Stimulated activated CD4-positive, alpha-beta T cell treated with anti-CD3 and anti-CD28 coated beads, TNF-alpha, amount 100 ng/mL, for 24 hours (primary cell): ENCODE results near the gene ZRANB1.

Source experiments
- DNase-seq, 3 experiments: peaks; one replicate each; pipeline ENCODE4 v3.0.0-alpha.2; 2020; ENCODE audit warnings: low read depth in 3 of 3

Gene ZRANB1

DNA sequence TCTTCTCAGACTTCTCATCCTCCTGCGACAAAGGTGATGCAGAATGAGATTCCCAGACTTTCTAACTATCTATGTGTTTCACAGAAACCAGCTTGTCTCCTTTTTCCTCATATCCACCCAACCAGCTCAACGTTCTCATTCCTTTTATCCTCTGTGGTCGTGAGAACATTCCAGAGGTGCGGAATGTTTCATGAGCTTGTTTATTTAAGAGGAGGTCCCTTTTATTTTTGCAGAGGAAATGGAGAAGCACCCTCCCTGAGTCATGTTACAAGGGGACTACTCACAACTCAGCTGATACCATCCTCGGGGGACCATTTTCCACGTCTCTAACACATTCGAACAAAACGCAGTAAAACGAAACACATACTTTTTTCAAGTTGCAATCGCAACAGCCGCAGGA is 93.2 kb downstream of the ZRANB1 start:
- no peak for DNase-seq

- DNase-seq, result no peak
These were observed 93.8 kb downstream of the ZRANB1 start for GRCh38 chr10:125035588-125036295.

- no peak for DNase-seq
These were observed 95.4 kb downstream of the ZRANB1 start for GRCh38 chr10:125037145-125037877.
